ENCODE measurements around the gene MTA3.
"Not testable (repeated sequence)": the region's sequence is repeated elsewhere in the genome, so short reads cannot be mapped to it uniquely, and the experiment has no call there.

Gene MTA3

DNA sequence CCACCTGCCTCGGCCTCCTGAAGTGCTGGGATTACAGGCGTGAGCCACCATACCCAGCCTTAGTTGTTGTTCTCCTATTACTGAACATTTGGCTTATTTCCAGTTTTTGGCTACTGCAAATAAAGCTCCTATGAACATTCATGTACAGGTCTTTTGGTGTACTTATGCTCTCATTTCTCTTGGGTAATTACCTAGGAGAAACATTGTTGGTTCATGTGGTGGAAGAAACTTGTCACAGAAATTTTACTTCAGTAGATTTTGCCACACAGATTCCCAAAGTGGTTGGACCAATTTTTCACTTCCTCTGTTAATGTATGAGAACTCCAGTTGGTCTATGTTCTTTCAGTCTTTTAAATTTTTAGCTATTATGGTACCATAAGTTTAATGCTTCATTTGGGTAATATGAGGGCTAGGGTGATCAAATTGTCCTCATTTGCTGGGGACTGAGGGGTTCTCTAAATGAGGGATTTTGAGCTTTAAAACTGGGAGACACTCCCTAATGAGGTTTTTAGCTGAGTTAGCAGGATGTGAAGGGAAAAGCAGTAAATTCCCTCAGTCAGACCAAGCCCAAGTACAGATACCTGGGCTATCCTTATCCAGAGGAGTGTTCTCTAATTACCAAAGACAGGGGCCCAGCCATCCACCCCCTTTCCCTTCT lies 33.9 kb downstream of the MTA3 start:
- H3K36me3 ChIP-seq: peaks cover 0 to 6% (median 5%) of the 10 kb centered on the region in 3 donors
- no peaks in the 10 kb centered on the region for H3K9me3 ChIP-seq
- intact Hi-C loops (cut with DNase I; ENCODE audit: low total_unique reads): no loop called here
- H3K4me1 ChIP-seq: no peaks in the 10 kb centered on the region
- H3K27ac ChIP-seq: no peak overlapping the region
- no peak for TF ChIP-seq CTCF (IDR thresholded peaks at IDR 0.05)
- DNase-seq: no peak
- no peaks in the 10 kb centered on the region for H3K27me3 ChIP-seq
- H3K4me3 ChIP-seq: no peak overlapping the region

- no peak overlapping the region for H3K4me3 ChIP-seq
- no peaks in the 10 kb centered on the region for H3K9me3 ChIP-seq
- H3K4me1 ChIP-seq: no peaks in the 10 kb centered on the region
- no peaks in the 10 kb centered on the region for H3K27me3 ChIP-seq
- intact Hi-C loops (cut with DNase I; ENCODE audit: low total_unique reads): no loop called here
- H3K36me3 ChIP-seq: peaks cover 0 to 6% (median 5%) of the 10 kb centered on the region in 3 donors
- H3K27ac ChIP-seq: no peak overlapping the region
- TF ChIP-seq CTCF (IDR thresholded peaks at IDR 0.05): no peak
- DNase-seq: no peak
Measured at GRCh38 chr2:42602876-42603219, 34.4 kb downstream of the MTA3 start.

DNA sequence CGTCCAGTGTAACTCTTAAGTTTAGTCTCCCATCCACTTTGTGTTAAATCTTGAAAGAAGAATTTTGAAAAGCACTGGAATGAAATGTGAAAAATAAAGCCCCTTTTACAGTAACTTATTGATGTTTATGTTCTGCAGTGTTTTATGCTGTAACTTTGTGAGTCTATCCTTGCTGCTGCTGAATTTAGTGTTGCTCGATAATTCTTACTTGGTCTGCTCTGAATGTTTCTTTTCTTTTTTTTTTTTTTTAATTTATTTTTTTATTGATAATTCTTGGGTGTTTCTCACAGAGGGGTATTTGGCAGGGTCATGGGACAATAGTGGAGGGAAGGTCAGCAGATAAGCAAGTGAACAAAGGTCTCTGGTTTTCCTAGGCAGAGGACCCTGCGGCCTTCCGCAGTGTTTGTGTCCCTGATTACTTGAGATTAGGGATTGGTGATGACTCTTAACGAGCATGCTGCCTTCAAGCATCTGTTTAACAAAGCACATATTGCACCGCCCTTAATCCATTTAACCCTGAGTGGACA lies 36.0 kb downstream of the MTA3 start:
- H3K9me3 ChIP-seq; H3K27me3 ChIP-seq; H3K27ac ChIP-seq; H3K4me1 ChIP-seq; intact Hi-C loops (cut with DNase I; ENCODE audit: low total_unique reads); H3K4me3 ChIP-seq; DNase-seq: not testable (repeated sequence)
- peaks cover 7 to 11% (median 10%) of the 10 kb centered on the region in 3 donors for H3K36me3 ChIP-seq

DNA sequence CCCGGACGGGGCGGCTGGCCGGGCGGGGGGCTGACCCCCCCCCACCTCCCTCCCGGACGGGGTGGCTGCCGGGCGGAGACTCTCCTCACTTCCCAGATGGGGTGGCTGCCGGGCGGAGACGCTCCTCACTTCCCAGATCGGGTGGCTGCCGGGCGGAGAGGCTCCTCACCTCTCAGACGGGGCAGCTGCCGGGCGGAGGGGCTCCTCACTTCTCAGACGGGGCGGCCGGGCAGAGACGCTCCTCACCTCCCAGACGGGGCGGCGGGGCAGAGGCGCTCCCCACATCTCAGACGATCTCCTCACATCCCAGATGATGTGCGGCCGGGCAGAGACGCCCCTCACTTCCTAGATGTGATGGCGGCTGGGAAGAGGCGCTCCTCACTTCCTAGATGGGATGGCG lies 37.7 kb downstream of the MTA3 start:
- peaks cover 19 to 29% (median 23%) of the 10 kb centered on the region in 3 donors for H3K36me3 ChIP-seq
- H3K9me3 ChIP-seq; intact Hi-C loops (cut with DNase I; ENCODE audit: low total_unique reads); H3K27ac ChIP-seq; H3K27me3 ChIP-seq; H3K4me1 ChIP-seq; H3K4me3 ChIP-seq: not testable (repeated sequence)
- peak in 1 of 2 donors; percentile 34 for DNase-seq

- intact Hi-C loops (cut with DNase I; ENCODE audit: low total_unique reads): no loop called here
- Histone ChIP-seq H3K4me3 (no peak overlapping the region), H3K9me3 (no peaks in the 10 kb centered on the region), H3K27me3 (no peaks in the 10 kb centered on the region), H3K27ac (no peak overlapping the region), H3K36me3 (peaks cover 14 to 25% (median 23%) of the 10 kb centered on the region in 3 donors), H3K4me1 (no peaks in the 10 kb centered on the region)
- no peak for TF ChIP-seq CTCF (IDR thresholded peaks at IDR 0.05)
- DNase-seq: no peak
Measured at GRCh38 chr2:42607101-42607637, 38.7 kb downstream of the MTA3 start.

GRCh38 chr2:42613281-42614064 lies 45.0 kb downstream of the MTA3 start:
- H3K9me3 ChIP-seq: no peaks in the 10 kb centered on the region
- peaks cover 0 to 4% (median 0%) of the 10 kb centered on the region in 4 donors for H3K4me1 ChIP-seq
- no peaks in the 10 kb centered on the region for H3K27me3 ChIP-seq
- intact Hi-C loops (cut with DNase I; ENCODE audit: low total_unique reads): no loop called here
- no peak for TF ChIP-seq CTCF (IDR thresholded peaks at IDR 0.05)
- no peak overlapping the region for H3K4me3 ChIP-seq
- H3K36me3 ChIP-seq: peaks cover 23 to 46% (median 26%) of the 10 kb centered on the region in 3 donors
- no peak for DNase-seq
- H3K27ac ChIP-seq: no peak overlapping the region
